HepG2 (cell line): ENCODE data around the gene MMP28. TPM values are rescaled to one million over a fixed set of nuclear protein-coding genes. Genes with fewer than 3 reads are reported as not detected.

Experiments
- ATAC-seq: fragments of 200-7000 bp; cut with Tn5 transposase; 3 replicates; pipeline ENCODE4 v1.9.1; 2020; ENCODE audit warnings: mild to moderate bottlenecking, moderate library complexity
- BruUV-seq: library from RNA; stranded (reverse); fragments of 400-500 nt; replicated peaks from 2 replicates; lab custom pipeline; 2021; lab: Mats Ljungman, UMichigan
- CTCF ChIA-PET: fragments of 300-600 bp; formaldehyde crosslinking; extraction: SDS; loops from one replicate; lab custom pipeline; 2021; ENCODE audit warnings: low total read pairs, inconsistent platforms, low intra/inter-chr PET ratio; lab: Yijun Ruan, JAX
- POLR2A ChIA-PET: fragments of 350-600 bp; sonication (Branson Sonifier 250); formaldehyde crosslinking; loops from one replicate; lab custom pipeline; 2020; ENCODE audit warnings: antibody characterized with exemption, inconsistent platforms; lab: Yijun Ruan, JAX
- DNase-seq: peaks from one replicate; pipeline ENCODE4 v3.0.0-alpha.2; 2015; ENCODE audit warnings: low spot score
- FAIRE-seq: peaks from 3 replicates; lab custom pipeline; 2011; peaks lifted over from hg19 to GRCh38; lab: Jason Lieb, UNC
- H2AFZ ChIP-seq: one replicate; pipeline ENCODE4 v1.6.1; 2011; ENCODE audit warnings: low read length, inconsistent platforms
- H3K27ac ChIP-seq: fragments of 300-600 bp; 3 replicates; pipeline ENCODE4 v1.8.0; 2011; ENCODE audit warnings: mixed run types, mild to moderate bottlenecking, mixed read lengths, low read length, inconsistent platforms; ENCODE audit not compliant: insufficient read depth; ENCODE audit errors: extremely low read length
- H3K27me3 ChIP-seq, 2 experiments: fragments of 200-600 bp in 1 of 2; 2 replicates in 1 of 2; 3 replicates in 1 of 2; pipeline versions ENCODE4 v1.6.0 to v1.8.0; 2011; ENCODE audit warnings: low read length in 2 of 2, mild to moderate bottlenecking in 2 of 2, moderate library complexity in 2 of 2, inconsistent platforms in 1 of 2; ENCODE audit not compliant: insufficient read depth in 2 of 2, control insufficient read depth in 1 of 2
- H3K36me3 ChIP-seq, 2 experiments: fragments of 200-600 bp in 1 of 2; replicated peaks in 1 of 2; 2 replicates in 1 of 2; 3 replicates in 1 of 2; pipeline versions ENCODE4 v1.5.1 to v1.8.0; 2011; ENCODE audit warnings: low read length in 2 of 2, inconsistent platforms in 1 of 2; ENCODE audit not compliant: insufficient read depth in 2 of 2, control insufficient read depth in 1 of 2
- H3K4me1 ChIP-seq: 2 replicates; pipeline ENCODE4 v1.5.1; 2012; ENCODE audit warnings: low read length, inconsistent platforms; ENCODE audit not compliant: insufficient read depth
- H3K4me2 ChIP-seq: 2 replicates; pipeline ENCODE4 v1.6.0; 2011; ENCODE audit warnings: low read depth, low read length, inconsistent platforms
- H3K4me3 ChIP-seq, 3 experiments: fragments of 200-600 bp in 1 of 3; sonication (generic), shearing (Covaris generic) in 1 of 3; replicated peaks in 1 of 3; 2 replicates each; pipeline ENCODE4 v1.5.1; 2011 to 2016; ENCODE audit warnings: low read length in 3 of 3, inconsistent platforms in 2 of 3, low read depth in 2 of 3, mild to moderate bottlenecking in 2 of 3, control low read depth in 1 of 3, mixed read lengths in 1 of 3; ENCODE audit not compliant: insufficient read depth in 1 of 3
- H3K79me2 ChIP-seq: one replicate; pipeline ENCODE4 v1.6.1; 2011; ENCODE audit warnings: low read length, inconsistent platforms; ENCODE audit not compliant: insufficient read depth
- H3K9ac ChIP-seq: 2 replicates; pipeline ENCODE4 v1.6.0; 2011; ENCODE audit warnings: mild to moderate bottlenecking, low read depth, low read length, inconsistent platforms; ENCODE audit not compliant: insufficient read depth
- H3K9me3 ChIP-seq: 2 replicates; pipeline ENCODE4 v1.5.1; 2012; ENCODE audit warnings: mild to moderate bottlenecking, low read length
- H4K20me1 ChIP-seq: 2 replicates; pipeline ENCODE4 v1.6.0; 2011; ENCODE audit warnings: inconsistent platforms, mild to moderate bottlenecking, low read length, moderate library complexity; ENCODE audit not compliant: insufficient read depth
- CEBPB ChIP-seq: IDR thresholded peaks from 2 replicates; pipeline ENCODE4 v1.6.1; 2011; ENCODE audit warnings: low read depth, low read length, improper control_type of control experiment, borderline replicate concordance
- DBP ChIP-seq: sonication (generic); formaldehyde crosslinking; IDR thresholded peaks from 2 replicates; pipeline ENCODE4 v1.4.0; 2020; ENCODE audit warnings: missing genetic modification reagents; ENCODE audit errors: not compliant biosample characterization
- E2F1 ChIP-seq: sonication (generic); formaldehyde crosslinking; IDR thresholded peaks from 2 replicates; pipeline ENCODE4 v1.5.0; 2020; ENCODE audit warnings: missing genetic modification reagents
- FOXP4 ChIP-seq: sonication (generic); formaldehyde crosslinking; IDR thresholded peaks from 2 replicates; pipeline ENCODE4 v1.4.0; 2020; ENCODE audit warnings: missing genetic modification reagents
- GABPA ChIP-seq, 2 experiments: IDR thresholded peaks; 2 replicates each; pipeline ENCODE4 v1.6.1; 2011 to 2016; ENCODE audit warnings: low read depth in 2 of 2, low read length in 1 of 2, missing biosample characterization in 1 of 2, missing genetic modification characterization in 1 of 2
- IKZF1 ChIP-seq: fragments of 450-650 bp; IDR thresholded peaks from 2 replicates; pipeline ENCODE4 v1.7.1; 2016
- PAF1 ChIP-seq: IDR thresholded peaks from 2 replicates; pipeline ENCODE4 v1.6.1; 2016; ENCODE audit warnings: missing genetic modification reagents, missing compliant biosample characterization
- SAP130 ChIP-seq: IDR thresholded peaks from 2 replicates; pipeline ENCODE4 v1.6.1; 2016; ENCODE audit warnings: low read depth
- SMAD3 ChIP-seq: sonication (generic); formaldehyde crosslinking; IDR thresholded peaks from 2 replicates; pipeline ENCODE4 v1.4.0; 2020; ENCODE audit warnings: missing genetic modification reagents
- TEAD2 ChIP-seq: sonication (generic); formaldehyde crosslinking; IDR thresholded peaks from 2 replicates; pipeline ENCODE4 v1.9.0; 2021; ENCODE audit warnings: missing genetic modification reagents
- ZSCAN25 ChIP-seq: sonication (generic); formaldehyde crosslinking; IDR thresholded peaks from 2 replicates; pipeline ENCODE4 v1.8.0; 2022; ENCODE audit warnings: mild to moderate bottlenecking, missing genetic modification reagents
- WGBS: methylation state at CpG from one replicate; pipeline ENCODE4 v1.1.6; 2017; ENCODE audit warnings: low lambda C conversion rate; 5-methylcytosine and 5-hydroxymethylcytosine counted together
- in situ Hi-C: cut with HindIII; loops from 2 replicates; pipeline ENCODE4 v1.10.0; 2017; ENCODE audit warnings: low pct_unique_long_range_greater_than_20kb; ENCODE audit not compliant: extremely low pct_ligation_motif_present
- intact Hi-C: fragments of 100-400 bp; cut with micrococcal nuclease; formaldehyde crosslinking; loops from one replicate; pipeline ENCODE4 v1.10.0; 2022; ENCODE audit not compliant: unreplicated experiment
- polyA plus RNA-seq, 8 experiments: library from polyadenylated mRNA; depleted of rRNA in 3 of 8; stranded (reverse) in 7 of 8; unstranded in 1 of 8; fragments of >200 nt; fragmentation: Illumina TruSeq in 4 of 8; extraction: Trizol in 4 of 8; gene quantifications; 2 replicates each; pipeline versions ENCODE4 v1.2.1 to v1.2.3, GENCODE V29; 2011 to 2016; ENCODE audit warnings: low read depth in 4 of 8, missing spikeins in 1 of 8, mixed read lengths in 1 of 8; ENCODE audit not compliant: insufficient read depth in 1 of 8
- total RNA-seq, 5 experiments: library from RNA; depleted of rRNA; stranded (reverse); fragments of >200 nt; fragmentation: Illumina TruSeq; extraction: Trizol; gene quantifications; 2 replicates each; pipeline ENCODE4 v1.2.3, GENCODE V29; 2016; ENCODE audit warnings: low read depth in 1 of 5

MMP28 gene
- total and polyA plus RNA-seq, 2 of the 13 experiments (the other 11 are each of a cell fraction or from before 2014, with no cell fraction given): not detected

- no peak for TF ChIP-seq E2F1
- TF ChIP-seq ZSCAN25 (CRISPR knock-in tag): no peak
- no peak for TF ChIP-seq IKZF1
- no peak for TF ChIP-seq CEBPB
- TF ChIP-seq FOXP4: no peak
- TF ChIP-seq TEAD2: no peak
- TF ChIP-seq SAP130: no peak
- no peak for TF ChIP-seq PAF1 (CRISPR knock-in tag)
- TF ChIP-seq SMAD3: no peak
- TF ChIP-seq DBP (CRISPR knock-in tag): no peak
- no peak for TF ChIP-seq GABPA (IDR thresholded peaks at IDR 0.05; ENCODE audit: low read depth, low read length)
- no peak for TF ChIP-seq GABPA (CRISPR knock-in tag; IDR thresholded peaks at IDR 0.05; ENCODE audit: low read depth)
- H3K36me3 ChIP-seq: no peaks in the 10 kb centered on the region
- FAIRE-seq (no peak), ATAC-seq (no peak), DNase-seq (no peak)
- H4K20me1 ChIP-seq: peaks cover 24% of the 10 kb centered on the region
- H3K4me1 ChIP-seq: peaks cover 55% of the 10 kb centered on the region
- in situ Hi-C loops (loop anchor here (5.0 to 25.0 kb wide), 2 partner anchors 45 to 95 kb away; partner anchors contain the start of gene C17orf50), intact Hi-C loops (no loop called here)
- ChIA-PET CTCF (interaction anchor here (2.3 kb wide), 1 partner anchor 43 kb away, joined by 28 read pairs; no protein-coding TSS in a partner anchor), POLR2A (interaction anchor here (1.1 to 4.2 kb wide), 7 partner anchors 11 to 744 kb away, joined by 3 to 60 read pairs (median 5); partner anchors contain the start of genes AP2B1, C17orf50, PEX12 and RFFL)
- no TSS peak for BruUV-seq
- 69% methylated on average over 7 of the region's 7 CpGs for WGBS
- no peak overlapping the region for H2AFZ ChIP-seq
- no peak overlapping the region for H3K27ac ChIP-seq
- H3K79me2 ChIP-seq: peaks cover 32% of the 10 kb centered on the region
- peak overlapping the region; percentile 83 for H3K4me2 ChIP-seq
- no peaks in the 10 kb centered on the region; a peak in 2 of 5 replicates for H3K27me3 ChIP-seq
- H3K9ac ChIP-seq: no peak overlapping the region
- H3K4me3 ChIP-seq: peak overlapping the region in 1 of 3 experiments; percentile 95; a peak in 1 of 6 replicates
- no peaks in the 10 kb centered on the region for H3K9me3 ChIP-seq
These were observed 12.1 kb upstream of the MMP28 start for GRCh38 chr17:35807371-35808144.
